Prostate gland (tissue), 2 donors: Measurements from ENCODE around the gene ZMYND12. TPM values are rescaled to one million over a fixed set of nuclear protein-coding genes. Genes with fewer than 3 reads are reported as not detected.
"Not testable (repeated sequence)": the region's sequence is repeated elsewhere in the genome, so short reads cannot be mapped to it uniquely, and the experiment has no call there.

Source experiments
- DNase-seq: peaks from one replicate; pipeline ENCODE4 v3.0.0-alpha.2; 2019; ENCODE audit warnings: low spot score
- H3K27ac ChIP-seq, 2 donors: fragments of 200-600 bp; sonication (generic); 2 replicates each; pipeline ENCODE4 v1.5.1; 2017 to 2019
- H3K27me3 ChIP-seq: fragments of 200-600 bp; sonication (generic); replicated peaks from 2 replicates; pipeline ENCODE4 v1.5.1; 2019; ENCODE audit not compliant: insufficient read depth
- H3K36me3 ChIP-seq, 2 donors: fragments of 200-600 bp; sonication (generic); 1 replicate in 1 of 2; 2 replicates in 1 of 2; pipeline versions ENCODE4 v1.5.1 to v1.8.1; 2017 to 2019
- H3K4me1 ChIP-seq: fragments of 200-600 bp; sonication (generic); replicated peaks from 2 replicates; pipeline ENCODE4 v1.5.1; 2019
- H3K4me3 ChIP-seq, 2 donors: fragments of 200-600 bp; sonication (generic); 2 replicates each; pipeline ENCODE4 v1.5.1; 2017 to 2019
- H3K9me3 ChIP-seq: fragments of 200-600 bp; sonication (generic); 2 replicates; pipeline ENCODE4 v1.5.1; 2017
- CTCF ChIP-seq, 4 experiments: fragments of 200-600 bp in 2 of 4; fragments of 450-650 bp in 2 of 4; sonication (generic) in 2 of 4; IDR thresholded peaks; 1 replicate in 3 of 4; 2 replicates in 1 of 4; pipeline ENCODE4 v1.5.1; 2016 to 2019; ENCODE audit warnings: antibody characterized with exemption in 4 of 4, mild to moderate bottlenecking in 2 of 4, moderate library complexity in 2 of 4
- POLR2A ChIP-seq: fragments of 450-650 bp; IDR thresholded peaks from one replicate; pipeline ENCODE4 v1.6.1; 2016; ENCODE audit warnings: antibody characterized with exemption, mild to moderate bottlenecking
- POLR2AphosphoS5 ChIP-seq: sonication (generic); formaldehyde crosslinking; IDR thresholded peaks from one replicate; pipeline ENCODE4 v1.6.1; 2017; ENCODE audit warnings: antibody characterized with exemption
- WGBS: methylation state at CpG from one replicate; pipeline ENCODE4 v1.1.5; 2018; 5-methylcytosine and 5-hydroxymethylcytosine counted together
- intact Hi-C: fragments of 100-400 bp; cut with DNase I; formaldehyde crosslinking; loops from one replicate; pipeline ENCODE4 v1.14.2; 2022
- total RNA-seq, 2 donors: library from RNA; depleted of rRNA; stranded (reverse); fragments of >200 nt; gene quantifications; one replicate each; pipeline ENCODE4 v1.1.0, GENCODE V29; 2016

Gene ZMYND12
- total RNA-seq, 2 donors from 2014 or later, result 2.0 to 12.7 TPM

GRCh38 chr1:42482635-42483153 lies 26.9 kb upstream of the ZMYND12 start:
- WGBS, result 87% methylated on average over 2 of the region's 2 CpGs
- no peak for DNase-seq
- Histone ChIP-seq H3K27me3 (no peaks in the 10 kb centered on the region), H3K9me3 (no peaks in the 10 kb centered on the region), H3K4me3 (no peak overlapping the region), H3K36me3 (no peaks in the 10 kb centered on the region), H3K27ac (no peak overlapping the region), H3K4me1 (no peaks in the 10 kb centered on the region)
- no peak for TF ChIP-seq POLR2AphosphoS5
- no peak for TF ChIP-seq CTCF (IDR thresholded peaks at IDR 0.05)
- no peak for TF ChIP-seq POLR2A
- intact Hi-C loops, result no loop called here

- Histone ChIP-seq H3K36me3 (no peaks in the 10 kb centered on the region), H3K27ac (no peak overlapping the region), H3K9me3 (no peaks in the 10 kb centered on the region), H3K4me1 (no peaks in the 10 kb centered on the region), H3K4me3 (no peak overlapping the region), H3K27me3 (no peaks in the 10 kb centered on the region)
- intact Hi-C loops, result no loop called here
- TF ChIP-seq POLR2A (no peak), POLR2AphosphoS5 (no peak), CTCF (IDR thresholded peaks at IDR 0.05) (no peak)
- DNase-seq, result no peak
- WGBS, result 97% methylated on average over 1 of the region's 1 CpG
Observed at GRCh38 chr1:42480921-42481320, 25.1 kb upstream of the ZMYND12 start.

- Histone ChIP-seq H3K27me3 (no peaks in the 10 kb centered on the region), H3K27ac (no peak overlapping the region), H3K4me3 (no peak overlapping the region), H3K36me3 (no peaks in the 10 kb centered on the region), H3K9me3 (no peaks in the 10 kb centered on the region), H3K4me1 (no peaks in the 10 kb centered on the region)
- intact Hi-C loops, result no loop called here
- DNase-seq, result no peak
- TF ChIP-seq CTCF (IDR thresholded peaks at IDR 0.05) (no peak), POLR2AphosphoS5 (no peak), POLR2A (no peak)
- 67% methylated on average over 4 of the region's 4 CpGs for WGBS
Observed at GRCh38 chr1:42479621-42480020, 23.8 kb upstream of the ZMYND12 start.

GRCh38 chr1:42477775-42478174 lies 22.0 kb upstream of the ZMYND12 start:
- no peak for DNase-seq
- Histone ChIP-seq H3K4me3 (no peak overlapping the region), H3K4me1 (no peaks in the 10 kb centered on the region), H3K27ac (no peak overlapping the region), H3K9me3 (no peaks in the 10 kb centered on the region), H3K27me3 (no peaks in the 10 kb centered on the region), H3K36me3 (no peaks in the 10 kb centered on the region)
- TF ChIP-seq CTCF (IDR thresholded peaks at IDR 0.05) (no peak), POLR2A (no peak), POLR2AphosphoS5 (no peak)
- 92% methylated on average over 3 of the region's 3 CpGs for WGBS
- intact Hi-C loops, result no loop called here

GRCh38 chr1:42477354-42477753 lies 21.5 kb upstream of the ZMYND12 start:
- H3K27ac ChIP-seq, H3K4me3 ChIP-seq, H3K27me3 ChIP-seq, intact Hi-C loops, H3K36me3 ChIP-seq, H3K4me1 ChIP-seq, H3K9me3 ChIP-seq, DNase-seq: not testable (repeated sequence)
- WGBS, result 90% methylated on average over 4 of the region's 4 CpGs
